GM12892 (cell line): Measurements from ENCODE around the gene PPM1D.

Experiments
- DNase-seq: peaks from one replicate; pipeline ENCODE4 v3.0.0; 2011; ENCODE audit not compliant: insufficient read length
- FAIRE-seq: peaks from 2 replicates; lab custom pipeline; 2011; peaks lifted over from hg19 to GRCh38; lab: Jason Lieb, UNC
- POLR2A ChIP-seq: IDR thresholded peaks from 2 replicates; pipeline ENCODE4 v1.6.1; 2011; ENCODE audit warnings: low read depth, low read length, control low read depth
- POLR2AphosphoS5 ChIP-seq: IDR thresholded peaks from 2 replicates; pipeline ENCODE4 v1.6.1; 2011; ENCODE audit warnings: low read depth, low read length, control low read depth
- TAF1 ChIP-seq: IDR thresholded peaks from 2 replicates; pipeline ENCODE4 v1.6.1; 2011; ENCODE audit warnings: low read depth, mild to moderate bottlenecking, control low read depth, low read length, borderline replicate concordance

Gene PPM1D

DNA sequence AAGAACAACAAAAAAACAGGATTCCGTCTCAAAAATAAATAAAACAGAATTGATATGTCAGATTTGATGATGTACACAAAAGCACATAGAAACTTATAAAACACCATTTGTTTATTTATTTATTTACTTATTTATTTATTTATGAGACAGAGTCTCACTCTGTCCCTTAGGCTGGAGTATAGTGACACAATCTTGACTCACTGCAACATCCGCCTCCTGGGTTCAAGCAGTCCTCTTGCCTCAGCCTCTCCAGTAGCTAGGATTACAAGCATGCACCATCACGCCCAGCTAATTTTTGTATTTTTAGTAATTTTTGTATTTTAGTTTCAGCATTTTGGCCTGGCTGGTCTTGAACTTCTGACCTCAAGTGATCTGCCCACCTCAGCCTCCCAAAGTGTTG, 99.1 kb downstream of the PPM1D start:
- FAIRE-seq = no peak
- TF ChIP-seq POLR2A (no peak), TAF1 (no peak), POLR2AphosphoS5 (no peak)
- no peak for DNase-seq

DNA sequence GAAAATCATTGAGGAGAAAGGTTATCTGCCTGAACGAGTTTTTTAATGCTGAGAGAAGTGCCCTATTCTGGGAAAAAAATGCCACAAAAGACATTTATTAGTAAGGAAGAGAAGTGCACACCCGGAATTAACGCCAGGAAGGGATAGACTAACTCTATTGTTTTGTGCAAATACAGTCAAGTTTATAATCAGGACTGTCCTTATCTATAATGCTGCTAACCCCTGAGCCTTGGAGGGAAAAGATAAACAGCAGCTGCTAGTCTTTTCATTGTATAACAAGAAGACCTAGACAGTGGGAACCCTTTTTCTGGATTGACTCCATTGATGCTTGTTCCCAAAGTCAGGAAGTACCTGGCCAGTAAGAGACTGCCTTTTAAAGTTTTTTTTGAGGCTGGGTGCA, 104.2 kb downstream of the PPM1D start:
- no peak for TF ChIP-seq POLR2A
- no peak for TF ChIP-seq TAF1
- no peak for TF ChIP-seq POLR2AphosphoS5
- DNase-seq = no peak
- FAIRE-seq = no peak

DNA sequence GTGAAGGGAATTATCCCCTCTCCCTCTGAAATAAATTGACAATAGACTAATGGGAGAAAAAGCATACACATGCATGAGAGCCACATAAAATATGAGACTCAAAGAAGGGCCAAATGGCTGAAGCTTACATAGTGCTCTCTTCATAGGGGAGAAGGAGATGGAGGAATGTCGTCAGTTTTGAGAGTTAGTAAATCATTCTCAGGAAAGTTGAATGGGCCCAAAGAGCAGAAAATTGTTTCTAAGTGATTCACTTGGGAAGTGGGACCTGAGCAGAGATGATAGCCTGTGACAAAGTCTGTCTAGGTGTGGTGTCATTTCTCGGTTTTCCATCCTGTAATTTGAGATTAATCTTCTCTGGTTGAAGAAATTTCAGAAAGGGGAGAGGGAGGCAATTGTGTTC, 112.7 kb downstream of the PPM1D start:
- FAIRE-seq (no peak), DNase-seq (no peak)
- TF ChIP-seq POLR2A (no peak), TAF1 (no peak)

DNA sequence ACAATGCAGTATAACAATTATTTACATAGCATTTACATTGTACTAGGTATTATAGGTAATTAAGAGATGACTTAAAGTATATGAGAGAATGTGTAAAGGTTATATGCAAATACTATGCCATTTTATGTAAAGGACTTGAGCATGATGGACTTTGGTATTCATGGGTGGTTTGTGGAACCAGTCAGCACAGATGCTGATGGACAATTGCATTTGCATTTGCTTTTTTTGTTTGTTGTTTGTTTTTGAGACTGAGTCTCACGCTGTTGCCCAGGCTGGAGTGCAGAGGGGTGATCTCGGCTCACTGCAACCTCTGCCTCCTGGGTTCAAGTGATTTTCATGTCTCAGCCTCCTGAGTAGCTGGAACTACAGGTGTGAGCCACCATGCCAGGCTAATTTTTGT, 113.6 kb downstream of the PPM1D start:
- no peak for TF ChIP-seq POLR2AphosphoS5
- TF ChIP-seq TAF1 = no peak
- TF ChIP-seq POLR2A = no peak
- FAIRE-seq = no peak
- DNase-seq = no peak
